HG03565 (cell line): ENCODE data around the gene DMAP1.

Experiments used
- ATAC-seq: cut with Tn5 transposase; IDR thresholded peaks from one replicate; pipeline ENCODE4 v1.9.1; 2021; ENCODE audit warnings: mild to moderate bottlenecking, moderate library complexity; ENCODE audit not compliant: unreplicated experiment

Gene DMAP1

GRCh38 chr1:44228218-44228617, 14.9 kb downstream of the DMAP1 start:
- ATAC-seq: no peak

- ATAC-seq: no peak
Measured at GRCh38 chr1:44229435-44230167, 16.3 kb downstream of the DMAP1 start.

- no peak for ATAC-seq
Measured at GRCh38 chr1:44230796-44231195, 17.5 kb downstream of the DMAP1 start.

GRCh38 chr1:44233593-44233992, 20.3 kb downstream of the DMAP1 start:
- ATAC-seq: no peak

- no peak for ATAC-seq
Measured at GRCh38 chr1:44235808-44236207, 22.5 kb downstream of the DMAP1 start.

GRCh38 chr1:44236490-44237272, 23.4 kb downstream of the DMAP1 start:
- ATAC-seq: no peak

- no peak for ATAC-seq
Measured at GRCh38 chr1:44237721-44238457, 24.6 kb downstream of the DMAP1 start.

- ATAC-seq: no peak
Measured at GRCh38 chr1:44238660-44239059, 25.4 kb downstream of the DMAP1 start.

GRCh38 chr1:44239331-44239960, 26.2 kb downstream of the DMAP1 start:
- ATAC-seq: no peak

GRCh38 chr1:44239961-44240371, 26.7 kb downstream of the DMAP1 start:
- ATAC-seq: no peak

GRCh38 chr1:44240802-44241671, 27.8 kb downstream of the DMAP1 start:
- no peak for ATAC-seq

GRCh38 chr1:44242746-44243145, 29.5 kb downstream of the DMAP1 start:
- ATAC-seq: no peak

GRCh38 chr1:44243782-44244495, 30.7 kb downstream of the DMAP1 start:
- ATAC-seq: no peak

GRCh38 chr1:44244986-44245385, 31.7 kb downstream of the DMAP1 start:
- ATAC-seq: no peak

GRCh38 chr1:44246806-44247205, 33.5 kb downstream of the DMAP1 start:
- ATAC-seq: no peak

GRCh38 chr1:44249543-44249942, 36.3 kb downstream of the DMAP1 start:
- no peak for ATAC-seq

GRCh38 chr1:44250068-44250781, 37.0 kb downstream of the DMAP1 start:
- ATAC-seq: no peak

GRCh38 chr1:44251486-44251885, 38.2 kb downstream of the DMAP1 start:
- no peak for ATAC-seq
